A375 (cell line): Measurements from ENCODE around the gene CLVS2. TPM values are rescaled to one million over a fixed set of nuclear protein-coding genes. Genes with fewer than 3 reads are reported as not detected.

Source experiments
- total RNA-seq: library from RNA; depleted of rRNA; stranded (reverse); fragments of >200 nt; shearing (Covaris generic); gene quantifications from 2 replicates; pipeline ENCODE4 v1.2.3, GENCODE V29; 2014; rRNA removed

The CLVS2 gene, protein sequence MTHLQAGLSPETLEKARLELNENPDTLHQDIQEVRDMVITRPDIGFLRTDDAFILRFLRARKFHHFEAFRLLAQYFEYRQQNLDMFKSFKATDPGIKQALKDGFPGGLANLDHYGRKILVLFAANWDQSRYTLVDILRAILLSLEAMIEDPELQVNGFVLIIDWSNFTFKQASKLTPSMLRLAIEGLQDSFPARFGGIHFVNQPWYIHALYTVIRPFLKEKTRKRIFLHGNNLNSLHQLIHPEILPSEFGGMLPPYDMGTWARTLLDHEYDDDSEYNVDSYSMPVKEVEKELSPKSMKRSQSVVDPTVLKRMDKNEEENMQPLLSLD
- total RNA-seq, result 0.13 and 0.60 TPM in 2 replicates

DNA sequence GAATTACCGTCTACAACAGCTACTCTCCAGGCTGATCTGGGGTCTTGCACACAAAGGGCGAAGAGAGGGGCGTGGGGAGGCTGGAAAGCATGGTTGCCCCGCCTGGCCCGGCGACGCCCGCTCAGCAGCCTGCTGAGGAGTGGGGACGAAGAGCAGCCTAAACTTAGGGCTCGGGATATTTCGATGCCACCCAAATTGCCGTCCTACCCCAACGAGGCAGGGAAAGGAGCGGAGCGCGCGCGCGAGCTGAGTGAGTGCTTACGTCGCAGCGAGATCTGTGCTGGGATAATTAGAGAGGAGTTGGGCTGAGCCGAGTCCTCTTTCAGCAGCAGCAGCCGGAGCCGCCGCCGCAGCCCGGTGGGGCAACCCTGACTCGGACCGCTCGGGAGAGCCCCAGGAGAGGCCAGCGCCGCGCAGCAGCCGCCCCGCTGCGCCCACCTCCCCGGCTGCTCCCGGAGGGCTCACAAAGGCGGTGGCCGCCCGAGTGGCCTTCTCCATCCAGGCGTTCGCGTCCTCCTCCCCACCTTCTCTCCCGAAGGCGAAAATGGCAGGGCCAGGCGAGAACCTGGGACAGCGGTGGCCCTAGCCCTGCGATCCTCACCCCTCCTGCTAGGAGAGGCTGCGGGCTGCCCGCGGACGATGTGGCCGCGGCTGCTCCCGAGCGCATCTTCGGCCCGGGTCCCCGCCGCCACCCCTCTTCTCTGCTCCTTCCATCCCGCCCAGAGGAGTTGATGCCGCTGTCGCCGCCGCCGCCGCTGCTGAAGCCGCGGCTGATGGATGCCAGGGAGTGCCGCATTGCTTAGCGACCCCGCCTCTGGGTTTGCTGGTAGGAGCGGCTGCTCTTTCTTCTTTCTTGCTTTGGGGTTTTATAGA, at the start of gene CLVS2:
Gene CLVS2, plus strand, starts transcription at position 315 of the 873 bp plus-strand sequence. CDS start 1,543 bp downstream, outside the sequence.

Other genes starting within 250 kb of the CLVS2 start
- gene FABP7, start 216.5 kb upstream of the CLVS2 start, total RNA-seq, result 8.4 and 10.9 TPM in 2 replicates
- 2.1 and 2.3 TPM in 2 replicates for gene SMPDL3A, start 207.0 kb upstream of the CLVS2 start, total RNA-seq